GM21367 (cell line): ENCODE data around the gene RND3.

Experiments used
- ATAC-seq: cut with Tn5 transposase; IDR thresholded peaks from one replicate; pipeline ENCODE4 v1.9.1; 2021; ENCODE audit not compliant: unreplicated experiment

The RND3 gene

GRCh38 chr2:150494234-150494945, 6.9 kb upstream of the RND3 start:
- no peak for ATAC-seq

- ATAC-seq = no peak
These were observed 4.5 kb upstream of the RND3 start for GRCh38 chr2:150491943-150492342.

- ATAC-seq = no peak
These were observed 4.0 kb upstream of the RND3 start for GRCh38 chr2:150491430-150491829.

- no peak for ATAC-seq
These were observed 3.0 kb upstream of the RND3 start for GRCh38 chr2:150490466-150490865.

GRCh38 chr2:150486539-150487484, 655 bp downstream of the RND3 start:
- no peak for ATAC-seq

- ATAC-seq = no peak
These were observed 1.5 kb downstream of the RND3 start for GRCh38 chr2:150485871-150486538.

GRCh38 chr2:150485114-150485870, 2.2 kb downstream of the RND3 start:
- no peak for ATAC-seq

GRCh38 chr2:150484461-150485021, 2.9 kb downstream of the RND3 start:
- ATAC-seq = no peak

GRCh38 chr2:150484006-150484405, 3.5 kb downstream of the RND3 start:
- ATAC-seq = no peak

- ATAC-seq = no peak
These were observed 3.9 kb downstream of the RND3 start for GRCh38 chr2:150483532-150483931.

- ATAC-seq = no peak
These were observed 4.6 kb downstream of the RND3 start for GRCh38 chr2:150482667-150483400.

GRCh38 chr2:150482111-150482510, 5.4 kb downstream of the RND3 start:
- no peak for ATAC-seq

- no peak for ATAC-seq
These were observed 6.3 kb downstream of the RND3 start for GRCh38 chr2:150480971-150481830.

GRCh38 chr2:150480241-150480640, 7.2 kb downstream of the RND3 start:
- no peak for ATAC-seq

GRCh38 chr2:150479075-150479915, 8.2 kb downstream of the RND3 start:
- ATAC-seq = no peak

- ATAC-seq = no peak
These were observed 9.1 kb downstream of the RND3 start for GRCh38 chr2:150478200-150478974.

- ATAC-seq = no peak
These were observed 10.1 kb downstream of the RND3 start for GRCh38 chr2:150477347-150477746.
